Ovary (tissue), 9 donors: ENCODE measurements around the gene TUBB6. TPM values are rescaled to one million over a fixed set of nuclear protein-coding genes. Genes with fewer than 3 reads are reported as not detected.

Experiments used
- DNase-seq, 5 donors: peaks; one replicate each; pipeline ENCODE4 v3.0.0-alpha.2; 2019 to 2020
- H3K27ac ChIP-seq, 2 donors: fragments of 200-600 bp; one replicate each; pipeline versions ENCODE4 v1.5.1 to v1.8.0; 2019 to 2022
- H3K27me3 ChIP-seq: fragments of 200-600 bp; one replicate; pipeline ENCODE4 v1.8.0; 2022
- H3K36me3 ChIP-seq: fragments of 200-600 bp; sonication (generic); one replicate; pipeline ENCODE4 v1.5.1; 2019
- H3K4me1 ChIP-seq: one replicate; pipeline ENCODE4 v1.8.1; 2013; ENCODE audit warnings: mild to moderate bottlenecking, moderate library complexity; ENCODE audit not compliant: insufficient read depth
- H3K4me3 ChIP-seq: fragments of 200-600 bp; sonication (generic); one replicate; pipeline ENCODE4 v1.5.1; 2017
- H3K9me3 ChIP-seq, 2 donors: fragments of 200-600 bp in 1 of 2; sonication (generic) in 1 of 2; one replicate each; pipeline versions ENCODE4 v1.5.1 to v1.8.1; 2013 to 2019; ENCODE audit warnings: mild to moderate bottlenecking in 1 of 2, moderate library complexity in 1 of 2
- CTCF ChIP-seq, 3 donors: fragments of 450-650 bp in 2 of 3; fragments of 200-600 bp in 1 of 3; IDR thresholded peaks; one replicate each; pipeline versions ENCODE4 v1.5.1 to v1.8.0; 2016 to 2022; ENCODE audit warnings: antibody characterized with exemption in 3 of 3, mild to moderate bottlenecking in 1 of 3
- EP300 ChIP-seq: sonication (generic); formaldehyde crosslinking; IDR thresholded peaks from one replicate; pipeline ENCODE4 v1.6.1; 2017; ENCODE audit warnings: antibody characterized with exemption
- POLR2A ChIP-seq: fragments of 450-650 bp; IDR thresholded peaks from one replicate; pipeline ENCODE4 v1.6.1; 2017; ENCODE audit warnings: antibody characterized with exemption, mild to moderate bottlenecking, moderate library complexity
- WGBS, 3 donors: extraction: QIAGEN DNeasy Blood & Tissue Kit in 1 of 3; methylation state at CpG; one replicate each; pipeline versions ENCODE4 v1.1.5 to v1.1.7; 2013 to 2017; 5-methylcytosine and 5-hydroxymethylcytosine counted together
- intact Hi-C, 4 donors: fragments of 100-400 bp; cut with DNase I; formaldehyde crosslinking; loops; one replicate each; pipeline versions ENCODE4 v1.11.0 to v1.15.1; 2022 to 2023
- polyA plus RNA-seq, 2 donors: library from polyadenylated mRNA; stranded (reverse); fragments of 200-250 nt in 1 of 2; fragments of 350-450 nt in 1 of 2; fragmentation: Illumina TruSeq in 1 of 2; extraction: RNeasy Lipid Tissue Mini Kit (QIAGEN cat#74804) in 1 of 2; gene quantifications; one replicate each; pipeline ENCODE4 v1.2.3, GENCODE V29; 2013 to 2014
- total RNA-seq, 7 donors: library from RNA; depleted of rRNA in 2 of 7; stranded (reverse); fragments of >200 nt in 2 of 7; fragmentation: NEBNext Ultra II Directional in 3 of 7; extraction: Animal tissue kit (Norgen Biotek cat#: 25700) in 3 of 7; gene quantifications; one replicate each; pipeline versions ENCODE4 v1.1.0 to v1.2.4, GENCODE V29; 2016 to 2023
- donor health status: DM: no; HTN: no; CAD: no; lungs with moderate emphysema.
- donor health status: DM: no; HTN: no; CAD: no.
- donor health status: Bipolar disorder and iron deficiency.
- donor health status: DM: yes; HTN: yes; CAD: no.
- donor health status: DM: no; HTN: no; CAD: no.
- donor health status: DM: yes; HTN: yes; CAD: no.

TUBB6 gene
- total and polyA plus RNA-seq, 9 donors, result 77.3 to 155 (median 121) TPM

DNA sequence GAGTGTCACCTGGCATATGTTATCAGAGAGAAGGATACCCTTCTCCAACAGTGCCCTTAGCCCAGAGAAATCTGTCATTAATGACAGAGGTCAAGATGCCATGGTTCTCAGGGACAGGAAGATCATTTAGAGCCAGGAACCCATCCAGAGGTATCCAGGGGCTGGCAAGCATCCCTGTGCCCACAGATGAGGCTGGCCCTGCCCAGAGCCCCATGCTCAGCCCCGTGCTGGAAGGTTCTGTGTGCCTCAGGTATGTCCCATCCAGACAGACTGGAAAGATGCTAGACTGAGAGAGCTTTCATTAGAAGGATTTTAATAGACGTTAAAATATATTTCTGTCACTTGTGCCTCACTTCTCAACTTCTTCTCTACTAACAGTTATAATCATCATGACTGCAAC, 8.2 kb upstream of the TUBB6 start:
- Histone ChIP-seq H3K27ac (no peak overlapping the region), H3K36me3 (no peaks in the 10 kb centered on the region), H3K4me1 (no peaks in the 10 kb centered on the region), H3K27me3 (no peaks in the 10 kb centered on the region), H3K4me3 (no peak overlapping the region), H3K9me3 (no peaks in the 10 kb centered on the region)
- intact Hi-C loops, result no loop called here
- no peak for DNase-seq
- 80 to 83% (median 83%) methylated on average over 2 of the region's 2 CpGs for WGBS, 3 donors
- TF ChIP-seq CTCF (IDR thresholded peaks at IDR 0.05), result no peak
- no peak for TF ChIP-seq EP300
- no peak for TF ChIP-seq POLR2A

- Histone ChIP-seq H3K4me3 (no peak overlapping the region), H3K27ac (no peak overlapping the region), H3K27me3 (no peaks in the 10 kb centered on the region), H3K36me3 (no peaks in the 10 kb centered on the region), H3K9me3 (no peaks in the 10 kb centered on the region), H3K4me1 (no peaks in the 10 kb centered on the region)
- DNase-seq, result peak in 1 of 5 donors; percentile 9
- intact Hi-C loops, result no loop called here
- no peak for TF ChIP-seq POLR2A
- TF ChIP-seq EP300, result no peak
- TF ChIP-seq CTCF (IDR thresholded peaks at IDR 0.05), result no peak
- WGBS, 3 donors, result 84 to 91% (median 84%) methylated on average over 13 of the region's 13 CpGs
Measured at GRCh38 chr18:12301263-12302005, 6.6 kb upstream of the TUBB6 start.

DNA sequence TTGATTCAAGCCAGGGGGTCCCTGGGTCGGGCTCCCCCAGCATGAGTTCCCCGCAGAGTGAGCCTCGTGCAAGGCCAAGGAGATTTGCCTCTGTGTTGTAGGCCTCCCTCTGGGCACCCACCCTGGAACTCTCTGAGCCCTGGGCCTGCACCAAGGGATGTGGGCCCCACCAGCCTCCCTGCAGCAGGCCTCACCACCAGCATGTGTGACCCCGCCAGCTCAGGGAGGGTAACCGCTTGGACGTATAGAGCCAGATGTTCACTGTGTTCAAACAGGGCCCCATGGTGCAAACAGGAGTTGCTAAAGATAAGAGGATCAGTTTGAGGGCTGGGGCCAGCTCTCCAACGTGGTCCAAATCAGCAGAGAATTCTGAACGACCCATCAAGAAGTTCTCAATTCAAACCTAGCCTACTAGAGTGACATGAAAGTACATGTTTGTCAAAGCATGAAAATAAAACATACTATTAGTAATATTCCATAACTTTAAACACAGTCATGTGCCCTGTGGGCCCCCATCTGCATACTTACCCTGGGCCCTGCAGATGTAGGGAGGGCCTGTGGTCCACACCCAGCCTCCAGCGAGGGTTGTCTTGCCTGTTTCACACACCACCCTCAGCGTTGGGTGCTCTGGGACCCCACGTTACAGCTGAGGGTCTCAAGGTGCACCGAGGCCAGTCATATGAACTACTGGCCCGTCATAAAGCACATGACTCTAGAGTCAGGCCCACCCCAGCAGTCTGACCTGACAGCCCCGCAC, 5.5 kb upstream of the TUBB6 start:
- H3K27me3 ChIP-seq, result no peaks in the 10 kb centered on the region
- peak in 1 of 5 donors; percentile 11 for DNase-seq
- 84 to 89% (median 88%) methylated on average over 14 of the region's 14 CpGs for WGBS, 3 donors
- H3K9me3 ChIP-seq, result no peaks in the 10 kb centered on the region
- no peaks in the 10 kb centered on the region for H3K36me3 ChIP-seq
- intact Hi-C loops, result no loop called here
- no peak overlapping the region for H3K27ac ChIP-seq
- peaks cover 1% of the 10 kb centered on the region for H3K4me1 ChIP-seq
- TF ChIP-seq CTCF (IDR thresholded peaks at IDR 0.05) (no peak), EP300 (no peak), POLR2A (no peak)
- no peak overlapping the region for H3K4me3 ChIP-seq

DNA sequence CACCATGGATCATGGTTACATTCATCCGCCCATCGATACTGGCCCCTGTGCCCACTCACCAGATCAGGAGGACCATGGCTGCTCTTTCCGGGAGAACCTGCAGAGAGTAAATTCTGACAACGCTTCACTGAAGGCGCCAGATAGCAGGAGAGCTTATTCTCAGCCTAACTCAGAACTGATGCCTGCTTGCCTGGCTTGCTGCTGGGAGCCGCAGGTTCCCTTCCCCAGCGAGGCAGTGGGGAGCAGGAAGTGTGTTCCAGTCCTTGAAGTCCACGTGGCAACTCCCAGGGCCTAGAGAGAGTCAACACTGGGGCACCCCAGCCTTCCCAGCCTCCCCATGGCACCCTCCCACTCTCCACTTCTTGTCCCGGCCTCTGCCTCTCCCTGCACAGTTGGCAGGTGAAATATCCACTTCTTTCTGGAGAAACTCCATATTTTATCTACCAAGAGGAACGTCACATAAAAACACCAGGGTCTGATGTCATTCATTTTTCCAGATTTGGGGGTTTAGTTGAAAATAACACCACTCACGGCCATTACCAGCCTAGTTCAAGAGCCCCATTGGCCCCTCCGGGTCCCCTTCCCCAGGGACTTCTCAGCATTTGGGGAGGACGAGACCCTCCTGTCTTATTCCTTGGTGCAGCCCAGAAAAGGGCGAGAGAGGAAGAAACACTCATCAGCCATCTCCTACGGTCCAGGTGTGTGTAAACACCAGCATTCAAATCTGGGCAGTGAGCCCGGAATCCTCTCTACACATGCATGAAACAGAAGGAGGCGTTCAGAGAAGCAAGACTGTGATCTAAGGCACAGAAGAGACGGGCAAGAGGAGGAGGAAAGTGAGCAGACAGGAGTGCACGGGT, 3.5 kb upstream of the TUBB6 start:
- no peak overlapping the region for H3K27ac ChIP-seq
- 65 to 74% (median 68%) methylated on average over 19 of the region's 19 CpGs for WGBS, 3 donors

More for the DNA sequence above, 3.5 kb upstream of the TUBB6 start:
- Histone ChIP-seq H3K36me3 (no peaks in the 10 kb centered on the region), H3K4me3 (no peak overlapping the region), H3K4me1 (peaks cover 1% of the 10 kb centered on the region), H3K27me3 (no peaks in the 10 kb centered on the region), H3K9me3 (no peaks in the 10 kb centered on the region)
- peak in 1 of 5 donors; percentile 8 for DNase-seq
- intact Hi-C loops, result no loop called here
- no peak for TF ChIP-seq EP300
- no peak for TF ChIP-seq CTCF (IDR thresholded peaks at IDR 0.05)
- TF ChIP-seq POLR2A, result no peak
